ENCODE measurements around the gene POU6F2.

- TF ChIP-seq, protein P1, sequence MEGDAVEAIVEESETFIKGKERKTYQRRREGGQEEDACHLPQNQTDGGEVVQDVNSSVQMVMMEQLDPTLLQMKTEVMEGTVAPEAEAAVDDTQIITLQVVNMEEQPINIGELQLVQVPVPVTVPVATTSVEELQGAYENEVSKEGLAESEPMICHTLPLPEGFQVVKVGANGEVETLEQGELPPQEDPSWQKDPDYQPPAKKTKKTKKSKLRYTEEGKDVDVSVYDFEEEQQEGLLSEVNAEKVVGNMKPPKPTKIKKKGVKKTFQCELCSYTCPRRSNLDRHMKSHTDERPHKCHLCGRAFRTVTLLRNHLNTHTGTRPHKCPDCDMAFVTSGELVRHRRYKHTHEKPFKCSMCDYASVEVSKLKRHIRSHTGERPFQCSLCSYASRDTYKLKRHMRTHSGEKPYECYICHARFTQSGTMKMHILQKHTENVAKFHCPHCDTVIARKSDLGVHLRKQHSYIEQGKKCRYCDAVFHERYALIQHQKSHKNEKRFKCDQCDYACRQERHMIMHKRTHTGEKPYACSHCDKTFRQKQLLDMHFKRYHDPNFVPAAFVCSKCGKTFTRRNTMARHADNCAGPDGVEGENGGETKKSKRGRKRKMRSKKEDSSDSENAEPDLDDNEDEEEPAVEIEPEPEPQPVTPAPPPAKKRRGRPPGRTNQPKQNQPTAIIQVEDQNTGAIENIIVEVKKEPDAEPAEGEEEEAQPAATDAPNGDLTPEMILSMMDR (IDR thresholded peaks at IDR 0.05), result no peak
- no peak for TF ChIP-seq POLR2AphosphoS5 (IDR thresholded peaks at IDR 0.05; ENCODE audit: low read depth, low read length)
- no peak for TF ChIP-seq SIN3A (IDR thresholded peaks at IDR 0.05; ENCODE audit: borderline replicate concordance, insufficient read depth, low read depth, low read length)
- TF ChIP-seq REST (IDR thresholded peaks at IDR 0.05; ENCODE audit: insufficient read depth in 1 of 2, low read depth in 2 of 2, low read length in 1 of 2), result no peak
Measured at GRCh38 chr7:39280337-39280736, 302.6 kb downstream of the POU6F2 start.
